Measurements from ENCODE around the gene ALG14. TPM values are rescaled to one million over a fixed set of nuclear protein-coding genes. Genes with fewer than 3 reads are reported as not detected.
A peak's percentile ranks its signal among the peaks of the same experiment; 100 is the strongest.

ALG14 gene
- total and polyA plus RNA-seq, 2 of the 4 experiments (the other 2 are of a cell fraction) = 1.7 to 2.0 TPM

GRCh38 chr1:95073446-95073845, 695 bp upstream of the ALG14 start:
- dilution Hi-C loops (cut with HindIII; ENCODE audit: low sequenced_read_pairs, unreplicated experiment) = no loop called here
- Histone ChIP-seq H3K4me2 (ENCODE audit: low read depth, low read length) (peak overlapping the region; percentile 93), H3K56ac (ENCODE audit: extremely low read depth, insufficient read depth, low read length) (peak overlapping the region; percentile 68), H4K5ac (ENCODE audit: low read depth, low read length) (peak overlapping the region; percentile 92), H3K4me3 (ENCODE audit: insufficient read depth, low read depth, low read length) (peak overlapping the region; percentile 67), H2BK20ac (ENCODE audit: low read depth, low read length) (no peak overlapping the region), H3K79me1 (ENCODE audit: low read depth in 1 of 2, low read length in 2 of 2) (peaks cover 10 to 16% of the 10 kb centered on the region in 2 experiments), H3K27ac (ENCODE audit: insufficient read depth, low read length) (peak overlapping the region; percentile 97), H2BK5ac (ENCODE audit: low read depth, low read length, poor library complexity, severe bottlenecking) (peak overlapping the region; percentile 82), H3K9me3 (ENCODE audit: control insufficient read depth, insufficient read depth, low read length) (no peaks in the 10 kb centered on the region), H3K9me1 (ENCODE audit: insufficient read depth, low read length) (peaks cover 3% of the 10 kb centered on the region), H4K91ac (ENCODE audit: insufficient read depth, low read depth, low read length) (peak overlapping the region; percentile 9; the same call in 1 of the 2 replicates), H3K4ac (ENCODE audit: low read depth, low read length) (peak overlapping the region; percentile 99; the same call in 1 of the 2 replicates), H2BK120ac (ENCODE audit: low read depth, low read length) (peak overlapping the region; percentile 43; the same call in 1 of the 2 replicates), H3K27me3 (ENCODE audit: control insufficient read depth, insufficient read depth, low read length) (peaks cover 2% of the 10 kb centered on the region; the same call in 1 of the 2 replicates), H3K14ac (replicated peaks; ENCODE audit: low read depth, low read length) (peak overlapping the region; percentile 92), H2AK9ac (replicated peaks; ENCODE audit: low read depth, low read length, poor library complexity) (no peak overlapping the region), H2AK5ac (ENCODE audit: low read depth, low read length) (no peak overlapping the region), H3K18ac (ENCODE audit: low read depth, low read length) (peak overlapping the region; percentile 54; the same call in 1 of the 2 replicates), H3K4me1 (ENCODE audit: control insufficient read depth, insufficient read depth, low read length) (peaks cover 2% of the 10 kb centered on the region; the same call in 1 of the 2 replicates), H4K20me1 (ENCODE audit: insufficient read depth, low read length) (no peaks in the 10 kb centered on the region), H2BK15ac (ENCODE audit: low read depth, low read length) (0 out of 3 replicates have a peak overlapping the region, but pooled peaks have one; percentile 53), H3K9ac (ENCODE audit: low read depth, low read length) (peak overlapping the region; percentile 97), H2AFZ (replicated peaks; ENCODE audit: low read length, poor library complexity) (peak overlapping the region; percentile 99), H3K23ac (ENCODE audit: low read depth, low read length) (peak overlapping the region; percentile 81), H4K8ac (ENCODE audit: low read depth in 2 of 2, low read length in 2 of 2) (peak overlapping the region; percentile 89 to 100), H3K36me3 (ENCODE audit: control insufficient read depth, insufficient read depth, low read length) (no peaks in the 10 kb centered on the region)
- in situ Hi-C loops (cut with MboI; ENCODE audit: low sequenced_read_pairs) = no loop called here
- POLR2A ChIA-PET (ENCODE audit: unreplicated experiment) = interaction anchor here (1.2 kb wide), 1 partner anchor 160 kb away, joined by 9 read pairs; the partner anchor contains the start of gene RWDD3
- no peak for ATAC-seq (ENCODE audit: low read depth)
- no peak for DNase-seq
- no CpG with 5 or more reads among the region's 3 CpGs for WGBS, 2 experiments (ENCODE audit: extremely low coverage in 2 of 2, insufficient read length in 1 of 2)
- TF ChIP-seq CTCF (conservative IDR thresholded peaks at IDR 0.05; ENCODE audit: low read depth, low read length) (no peak), RCOR1 (IDR thresholded peaks at IDR 0.05; ENCODE audit: insufficient replicate concordance, low read length) (no peak), RAD21 (IDR thresholded peaks at IDR 0.05; ENCODE audit: low read length) (no peak), BHLHE40 (IDR thresholded peaks at IDR 0.05; ENCODE audit: low read depth, low read length) (no peak), NFE2L2 (IDR thresholded peaks at IDR 0.05; ENCODE audit: low read depth, low read length) (no peak), ELK1 (IDR thresholded peaks at IDR 0.05; ENCODE audit: borderline replicate concordance, low read depth, low read length) (no peak), CHD1 (IDR thresholded peaks at IDR 0.05; ENCODE audit: low read depth, low read length) (no peak), CEBPB (IDR thresholded peaks at IDR 0.05; ENCODE audit: low read depth, low read length) (no peak), RFX5 (IDR thresholded peaks at IDR 0.05; ENCODE audit: low read depth, low read length) (no peak), POLR2A (IDR thresholded peaks at IDR 0.05; ENCODE audit: low read depth, low read length) (no peak), SMC3 (IDR thresholded peaks at IDR 0.05; ENCODE audit: low read depth, low read length) (no peak), FOS (IDR thresholded peaks at IDR 0.05; ENCODE audit: low read depth, low read length) (no peak), MAFK (IDR thresholded peaks at IDR 0.05; ENCODE audit: low read depth, low read length) (no peak)
- intact Hi-C loops (cut with micrococcal nuclease) = loop anchor here (1.0 kb wide), 2 partner anchors 43 to 160 kb away; no protein-coding TSS in a partner anchor
- BruUV-seq (replicated peaks) = no TSS peak
- CTCF ChIA-PET = interaction anchor here (1.2 to 2.9 kb wide), 3 partner anchors 11 to 160 kb away, joined by 3 to 13 read pairs (median 8); partner anchors contain the start of gene RWDD3
